GM18517 (cell line): ENCODE data around the gene KDM5B.
"Not testable (repeated sequence)": the region's sequence is repeated elsewhere in the genome, so short reads cannot be mapped to it uniquely, and the experiment has no call there.

Source experiments
- ATAC-seq: cut with Tn5 transposase; IDR thresholded peaks from one replicate; pipeline ENCODE4 v1.9.1; 2021; ENCODE audit warnings: mild to moderate bottlenecking, moderate library complexity; ENCODE audit not compliant: unreplicated experiment

Gene KDM5B

DNA sequence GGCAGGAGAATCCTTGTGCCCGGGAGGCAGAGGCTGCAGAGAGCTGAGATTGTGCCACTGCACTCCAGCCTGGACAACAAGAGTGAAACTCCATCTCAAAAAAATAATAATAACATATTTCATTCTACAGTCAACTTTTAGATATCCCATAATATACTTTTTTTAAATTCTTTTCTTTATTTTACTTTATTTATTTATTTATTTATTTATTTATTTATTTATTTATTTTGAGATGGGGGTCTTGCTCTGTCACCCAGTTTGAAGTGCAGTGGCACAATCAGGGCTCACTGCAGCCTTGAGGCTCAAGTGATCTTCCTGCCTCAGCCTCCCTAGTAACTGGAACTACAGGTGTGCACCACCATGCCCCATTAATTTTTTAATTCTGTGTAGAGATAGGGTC is 94.0 kb downstream of the KDM5B start:
- not testable (repeated sequence) for ATAC-seq

DNA sequence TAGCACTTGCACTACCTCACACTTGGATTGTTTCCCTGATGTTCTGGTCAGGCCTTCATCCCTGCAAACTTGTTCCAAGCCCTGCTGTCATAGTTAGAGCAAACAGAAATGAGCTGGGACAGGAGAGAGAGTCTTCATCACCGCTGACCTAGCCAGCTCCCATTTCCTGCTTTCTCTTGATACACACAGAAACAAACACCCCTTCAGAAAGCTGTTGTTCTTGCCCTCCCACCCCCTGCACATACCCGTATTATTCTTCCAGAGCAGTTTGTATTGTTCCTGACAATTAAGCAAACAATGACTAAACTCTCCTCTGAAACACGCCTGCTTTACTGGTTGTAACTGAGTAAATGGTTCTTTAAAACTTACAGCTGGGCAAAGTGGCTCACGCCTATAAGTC is 95.1 kb downstream of the KDM5B start:
- no peak for ATAC-seq

GRCh38 chr1:202711949-202712635 is 96.1 kb downstream of the KDM5B start:
- ATAC-seq, result no peak

GRCh38 chr1:202710070-202711045 is 97.9 kb downstream of the KDM5B start, which contains the start of gene SYT2:
Gene SYT2, minus strand, starts transcription at chr1:202710454. Its CDS starts 104,682 bp downstream, at chr1:202605772.
- ATAC-seq, result no peak

DNA sequence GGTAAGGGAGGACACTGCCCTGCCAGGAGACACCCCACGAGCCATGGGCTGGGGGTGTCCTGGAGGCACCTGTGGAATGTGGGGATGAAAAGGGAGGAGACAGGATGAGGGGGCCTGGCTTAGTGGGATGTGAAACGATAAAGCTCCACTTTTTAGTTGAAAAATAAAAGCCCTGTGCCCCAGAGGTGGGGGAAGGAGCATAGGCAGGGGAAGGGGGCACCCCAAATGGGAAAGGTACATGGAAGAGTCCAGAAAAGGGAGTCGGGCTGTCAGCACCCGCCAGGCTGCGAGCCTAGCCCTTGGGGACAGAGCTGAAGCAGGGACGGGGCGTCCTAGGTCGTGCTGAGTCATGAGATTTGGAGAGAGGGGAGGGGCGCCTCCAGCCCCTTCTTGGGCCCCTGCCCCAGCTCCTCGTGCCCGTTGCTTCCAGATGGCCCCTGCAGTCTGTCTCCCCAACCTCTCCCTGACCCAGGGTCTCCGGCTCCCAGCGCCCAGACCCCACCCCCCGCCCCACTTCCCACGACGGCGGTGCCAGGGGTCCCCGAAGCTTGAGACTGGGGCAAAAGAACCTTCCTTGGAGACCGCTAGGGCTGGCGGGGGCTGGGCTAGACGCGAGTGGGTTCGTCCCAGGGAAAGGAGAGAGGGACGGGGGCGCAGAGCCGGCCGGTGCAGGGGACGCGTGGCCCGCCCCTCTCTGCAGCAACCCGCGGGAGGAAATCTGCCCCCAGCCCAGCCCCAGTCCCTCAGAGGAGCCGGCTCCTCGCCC is 98.8 kb downstream of the KDM5B start:
- ATAC-seq, result no peak

- no peak for ATAC-seq
These were observed 99.6 kb downstream of the KDM5B start for GRCh38 chr1:202708456-202709275.

GRCh38 chr1:202706851-202707250 is 101.4 kb downstream of the KDM5B start:
- no peak for ATAC-seq

- no peak for ATAC-seq
These were observed 103.6 kb downstream of the KDM5B start for GRCh38 chr1:202704601-202705000.

GRCh38 chr1:202703191-202703590 is 105.0 kb downstream of the KDM5B start:
- no peak for ATAC-seq

- no peak for ATAC-seq
These were observed 106.1 kb downstream of the KDM5B start for GRCh38 chr1:202702088-202702487.

DNA sequence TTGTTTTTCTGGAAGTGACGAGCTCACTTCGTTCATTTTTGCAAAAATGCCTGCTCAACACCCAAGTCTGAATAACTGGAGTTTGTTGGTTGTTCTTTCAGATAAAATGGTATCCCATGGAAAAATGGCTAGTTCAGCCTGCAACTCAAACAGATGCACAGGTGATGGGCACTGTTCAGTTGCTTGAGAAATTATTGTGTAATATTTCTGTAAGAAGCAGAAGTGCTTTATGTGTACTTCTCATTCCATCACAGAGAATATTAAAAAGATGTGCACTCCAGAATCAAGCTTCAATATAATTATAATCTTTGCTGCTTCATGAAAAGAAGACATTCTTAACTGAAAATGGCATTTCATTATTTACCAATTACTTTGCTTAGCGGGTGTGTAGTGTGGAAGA is 107.0 kb downstream of the KDM5B start:
- no peak for ATAC-seq

GRCh38 chr1:202700061-202700460 is 108.2 kb downstream of the KDM5B start:
- ATAC-seq, result no peak

DNA sequence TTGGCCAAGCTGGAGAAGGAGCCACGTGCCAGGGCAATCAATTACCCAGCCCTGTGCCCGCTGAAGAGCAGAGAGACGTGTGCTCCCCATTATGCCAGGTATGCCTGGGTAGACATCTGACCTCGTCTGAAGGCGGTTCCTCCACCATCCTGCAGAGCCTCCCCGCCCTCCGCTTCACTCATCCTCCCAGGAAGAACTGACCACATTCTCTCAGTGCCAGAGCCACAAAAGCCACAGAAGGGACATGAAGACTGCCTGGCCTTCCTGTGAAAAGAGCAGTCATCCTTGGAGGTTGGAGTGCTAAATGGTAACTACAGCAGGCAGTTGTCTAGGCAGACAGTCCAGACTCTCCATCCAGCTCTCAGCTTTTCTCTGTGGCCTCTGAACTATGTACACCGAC is 109.9 kb downstream of the KDM5B start:
- no peak for ATAC-seq

- ATAC-seq, result no peak
These were observed 111.2 kb downstream of the KDM5B start for GRCh38 chr1:202697038-202697437.

GRCh38 chr1:202694314-202694713 is 113.9 kb downstream of the KDM5B start:
- no peak for ATAC-seq

GRCh38 chr1:202692959-202693555 is 115.2 kb downstream of the KDM5B start:
- ATAC-seq, result no peak

DNA sequence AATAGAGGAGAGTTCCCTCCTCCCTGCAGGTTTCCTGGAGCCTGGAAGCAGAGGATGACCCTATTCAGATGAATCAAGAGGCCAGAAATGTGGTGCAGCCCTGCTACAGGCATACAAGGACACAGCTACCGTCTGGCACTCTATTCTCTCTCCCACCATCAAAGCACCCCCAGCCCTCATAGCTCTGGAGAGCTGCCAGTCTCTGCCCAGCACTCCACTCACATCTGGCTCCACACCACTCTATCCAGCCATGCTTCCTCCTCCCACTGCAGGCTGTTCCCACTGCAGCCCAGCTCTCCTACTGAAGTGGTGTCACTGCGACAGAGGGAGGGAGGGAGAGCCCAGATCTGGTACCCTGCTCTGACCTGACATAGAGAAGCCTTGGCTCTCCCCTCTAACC is 116.4 kb downstream of the KDM5B start:
- ATAC-seq, result no peak

- ATAC-seq, result no peak
These were observed 118.5 kb downstream of the KDM5B start for GRCh38 chr1:202689493-202690342.

- ATAC-seq, result no peak
These were observed 119.1 kb downstream of the KDM5B start for GRCh38 chr1:202689082-202689481.
